NT2/D1 (cell line): ENCODE data around the gene SATB2.

Source experiments
- DNase-seq: peaks from one replicate; pipeline ENCODE4 v3.0.0-alpha.2; 2011; ENCODE audit warnings: low read depth, low spot score
- H3K27me3 ChIP-seq: 2 replicates; pipeline ENCODE4 v1.6.0; 2011; ENCODE audit warnings: mild to moderate bottlenecking; ENCODE audit not compliant: insufficient read length, insufficient read depth
- H3K36me3 ChIP-seq: 2 replicates; pipeline ENCODE4 v1.6.1; 2011; ENCODE audit warnings: mild to moderate bottlenecking, low read length, mixed read lengths; ENCODE audit not compliant: insufficient read depth, insufficient read length
- H3K4me1 ChIP-seq: 2 replicates; pipeline ENCODE4 v1.5.1; 2011; ENCODE audit not compliant: insufficient read depth, insufficient read length
- H3K4me3 ChIP-seq: 2 replicates; pipeline ENCODE4 v1.5.1; 2011; ENCODE audit warnings: low read depth; ENCODE audit not compliant: insufficient read length
- H3K9ac ChIP-seq: 2 replicates; pipeline ENCODE4 v1.6.0; 2011; ENCODE audit warnings: low read depth; ENCODE audit not compliant: insufficient read length
- H3K9me3 ChIP-seq: 2 replicates; pipeline ENCODE4 v1.5.1; 2011; ENCODE audit warnings: mild to moderate bottlenecking, low read length; ENCODE audit not compliant: insufficient read depth
- SUZ12 ChIP-seq: IDR thresholded peaks from 2 replicates; pipeline ENCODE4 v1.6.1; 2011; ENCODE audit not compliant: insufficient read length, insufficient read depth; ENCODE audit errors: extremely low read depth
- YY1 ChIP-seq: IDR thresholded peaks from 2 replicates; pipeline ENCODE4 v1.6.1; 2011; ENCODE audit not compliant: insufficient read length, insufficient read depth
- ZNF274 ChIP-seq: IDR thresholded peaks from 2 replicates; pipeline ENCODE4 v1.6.1; 2011; ENCODE audit warnings: mild to moderate bottlenecking, low read depth, low read length

SATB2 gene

GRCh38 chr2:199464606-199465352 is 7.0 kb upstream of the SATB2 start:
- Histone ChIP-seq H3K4me3 (peak overlapping the region; percentile 59), H3K36me3 (no peaks in the 10 kb centered on the region), H3K9me3 (no peaks in the 10 kb centered on the region), H3K9ac (no peak overlapping the region), H3K27me3 (peaks cover 99% of the 10 kb centered on the region), H3K4me1 (peaks cover 6% of the 10 kb centered on the region)
- no peak for DNase-seq
- TF ChIP-seq YY1 (no peak), SUZ12 (peak; percentile 98)

GRCh38 chr2:199463708-199464605 is 6.2 kb upstream of the SATB2 start:
- TF ChIP-seq ZNF274, result no peak
- TF ChIP-seq SUZ12, result no peak
- TF ChIP-seq YY1, result no peak
- no peaks in the 10 kb centered on the region for H3K9me3 ChIP-seq
- peak overlapping the region; percentile 59 for H3K4me3 ChIP-seq
- no peaks in the 10 kb centered on the region for H3K36me3 ChIP-seq
- peaks cover 5% of the 10 kb centered on the region for H3K4me1 ChIP-seq
- peaks cover 90% of the 10 kb centered on the region for H3K27me3 ChIP-seq
- DNase-seq, result no peak
- peak overlapping the region; percentile 67 for H3K9ac ChIP-seq

- no peak for TF ChIP-seq ZNF274
- no peak for TF ChIP-seq SUZ12
- TF ChIP-seq YY1, result no peak
- peak overlapping the region; percentile 67 for H3K9ac ChIP-seq
- H3K9me3 ChIP-seq, result no peaks in the 10 kb centered on the region
- H3K27me3 ChIP-seq, result peaks cover 82% of the 10 kb centered on the region
- no peaks in the 10 kb centered on the region for H3K36me3 ChIP-seq
- DNase-seq, result no peak
- H3K4me1 ChIP-seq, result peaks cover 3% of the 10 kb centered on the region
- peak overlapping the region; percentile 59 for H3K4me3 ChIP-seq
Measured at GRCh38 chr2:199462956-199463692, 5.4 kb upstream of the SATB2 start.

- no peaks in the 10 kb centered on the region for H3K36me3 ChIP-seq
- peak overlapping the region; percentile 59 for H3K4me3 ChIP-seq
- TF ChIP-seq YY1, result no peak
- peak; percentile 58 for TF ChIP-seq SUZ12
- DNase-seq, result no peak
- no peaks in the 10 kb centered on the region for H3K9me3 ChIP-seq
- peak overlapping the region; percentile 67 for H3K9ac ChIP-seq
- H3K4me1 ChIP-seq, result peaks cover 3% of the 10 kb centered on the region
- peaks cover 80% of the 10 kb centered on the region for H3K27me3 ChIP-seq
Measured at GRCh38 chr2:199462347-199462955, 4.7 kb upstream of the SATB2 start.

GRCh38 chr2:199461711-199462346 is 4.1 kb upstream of the SATB2 start:
- Histone ChIP-seq H3K9ac (peak overlapping the region; percentile 44), H3K36me3 (no peaks in the 10 kb centered on the region), H3K27me3 (peaks cover 80% of the 10 kb centered on the region), H3K9me3 (no peaks in the 10 kb centered on the region), H3K4me3 (peak overlapping the region; percentile 59), H3K4me1 (no peaks in the 10 kb centered on the region)
- TF ChIP-seq SUZ12 (peak; percentile 84), ZNF274 (no peak)
- DNase-seq, result no peak

GRCh38 chr2:199460846-199461710 is 3.3 kb upstream of the SATB2 start:
- Histone ChIP-seq H3K4me3 (no peak overlapping the region), H3K36me3 (no peaks in the 10 kb centered on the region), H3K4me1 (peaks cover 4% of the 10 kb centered on the region), H3K9me3 (no peaks in the 10 kb centered on the region), H3K9ac (no peak overlapping the region), H3K27me3 (peaks cover 80% of the 10 kb centered on the region)
- DNase-seq, result no peak
- TF ChIP-seq SUZ12 (no peak), ZNF274 (no peak), YY1 (no peak)
